Endodermal cell (in vitro differentiated cells): ENCODE results near the gene IQCB1. TPM values are rescaled to one million over a fixed set of nuclear protein-coding genes. Genes with fewer than 3 reads are reported as not detected.

ENCODE experiments used
- DNase-seq: peaks from one replicate; pipeline ENCODE4 v3.0.0-alpha.2; 2017
- H3K27ac ChIP-seq: 2 replicates; pipeline ENCODE4 v1.5.1; 2013; ENCODE audit warnings: mild to moderate bottlenecking, low read depth, low read length, moderate library complexity
- H3K27me3 ChIP-seq: 2 replicates; pipeline ENCODE4 v1.6.1; 2013; ENCODE audit warnings: mild to moderate bottlenecking, low read length, moderate library complexity; ENCODE audit not compliant: insufficient read depth, control insufficient read depth, poor library complexity, severe bottlenecking
- H3K36me3 ChIP-seq: 2 replicates; pipeline ENCODE4 v1.7.0; 2013; ENCODE audit warnings: mild to moderate bottlenecking, low read length, moderate library complexity; ENCODE audit not compliant: control insufficient read depth, insufficient read depth
- H3K4me1 ChIP-seq: one replicate; pipeline ENCODE4 v1.7.0; 2013; ENCODE audit warnings: low read length; ENCODE audit not compliant: control insufficient read depth, insufficient read depth
- H3K4me3 ChIP-seq: 2 replicates; pipeline ENCODE4 v1.5.1; 2013; ENCODE audit warnings: mild to moderate bottlenecking, low read length, moderate library complexity
- H3K9ac ChIP-seq: 2 replicates; pipeline ENCODE4 v1.6.1; 2013; ENCODE audit warnings: mild to moderate bottlenecking, low read length, moderate library complexity; ENCODE audit not compliant: poor library complexity, severe bottlenecking; ENCODE audit errors: extremely low read depth
- H3K9me3 ChIP-seq: 2 replicates; pipeline ENCODE4 v1.6.1; 2013; ENCODE audit warnings: mild to moderate bottlenecking, low read length, moderate library complexity; ENCODE audit not compliant: control insufficient read depth
- H3K27ac Mint-ChIP-seq: 2 replicates; pipeline ENCODE4 v1.8.0; 2020; ENCODE audit warnings: mixed read lengths
- H3K27me3 Mint-ChIP-seq: 2 replicates; pipeline ENCODE4 v1.8.0; 2021; ENCODE audit warnings: mild to moderate bottlenecking, mixed read lengths; ENCODE audit not compliant: insufficient read depth
- H3K36me3 Mint-ChIP-seq: 2 replicates; pipeline ENCODE4 v1.8.0; 2020; ENCODE audit warnings: low read depth, mixed read lengths
- H3K4me1 Mint-ChIP-seq: 2 replicates; pipeline ENCODE4 v1.8.0; 2020; ENCODE audit warnings: mixed read lengths
- H3K4me3 Mint-ChIP-seq: 2 replicates; pipeline ENCODE4 v1.8.0; 2020; ENCODE audit warnings: mild to moderate bottlenecking, moderate library complexity, mixed read lengths
- H3K9me3 Mint-ChIP-seq: 2 replicates; pipeline ENCODE4 v1.8.0; 2020; ENCODE audit warnings: mild to moderate bottlenecking, mixed read lengths
- WGBS, 2 experiments: methylation state at CpG; one replicate each; pipeline versions ENCODE4 v1.1.5 to v1.1.7; 2013; ENCODE audit warnings: missing lambda C conversion rate in 2 of 2, mixed read lengths in 1 of 2; ENCODE audit not compliant: insufficient coverage in 1 of 2, insufficient read length in 1 of 2; 5-methylcytosine and 5-hydroxymethylcytosine counted together
- total RNA-seq, 2 donors: library from RNA; stranded (reverse); fragmentation: NEBNext Ultra II Directional in 1 of 2; extraction: Animal tissue kit (Norgen Biotek cat#: 25700) in 1 of 2; gene quantifications; 2 replicates in 1 of 2; 3 replicates in 1 of 2; pipeline ENCODE4 v1.2.1, GENCODE V29; 2021
- TF ChIP-seq, protein P1 (sequence below): fragments of 200-600 bp; sonication (generic); conservative IDR thresholded peaks from 2 replicates; pipeline ENCODE4 v1.5.0; 2021; ENCODE audit warnings: antibody characterized with exemption, mild to moderate bottlenecking

The IQCB1 gene
- total RNA-seq, 2 donors from 2014 or later = 35.2 to 44.5 TPM

DNA sequence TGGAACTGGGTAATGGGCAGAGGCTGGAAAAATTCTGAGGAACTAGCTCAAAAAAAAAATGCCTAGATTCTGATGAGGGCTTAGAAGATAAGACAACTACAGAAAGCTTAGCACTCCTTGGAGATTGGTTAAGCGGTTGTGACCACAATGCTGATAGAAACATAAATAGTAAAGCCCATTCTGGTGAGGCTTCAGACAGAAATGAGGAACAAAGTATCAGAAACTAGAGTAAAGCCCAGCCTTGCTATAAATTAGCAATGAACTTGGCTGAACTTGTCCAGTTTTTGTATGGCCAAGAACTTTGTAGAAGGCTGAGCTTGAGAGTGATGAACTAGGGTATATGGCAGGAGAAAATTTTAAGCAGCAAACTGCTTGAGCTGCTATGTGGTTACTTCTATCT is 110.7 kb downstream of the IQCB1 start:
- no peak overlapping the region for H3K27ac Mint-ChIP-seq
- Histone ChIP-seq H3K4me3 (no peak overlapping the region), H3K9me3 (peaks cover 10% of the 10 kb centered on the region), H3K9ac (no peak overlapping the region), H3K27ac (no peak overlapping the region), H3K27me3 (no peaks in the 10 kb centered on the region), H3K36me3 (peaks cover 90% of the 10 kb centered on the region), H3K4me1 (no peaks in the 10 kb centered on the region)
- peaks cover 6% of the 10 kb centered on the region for H3K9me3 Mint-ChIP-seq
- no peaks in the 10 kb centered on the region for H3K27me3 Mint-ChIP-seq
- 98 to 100% methylated on average over 1 of the region's 1 CpG for WGBS, 2 experiments
- TF ChIP-seq, protein P1, sequence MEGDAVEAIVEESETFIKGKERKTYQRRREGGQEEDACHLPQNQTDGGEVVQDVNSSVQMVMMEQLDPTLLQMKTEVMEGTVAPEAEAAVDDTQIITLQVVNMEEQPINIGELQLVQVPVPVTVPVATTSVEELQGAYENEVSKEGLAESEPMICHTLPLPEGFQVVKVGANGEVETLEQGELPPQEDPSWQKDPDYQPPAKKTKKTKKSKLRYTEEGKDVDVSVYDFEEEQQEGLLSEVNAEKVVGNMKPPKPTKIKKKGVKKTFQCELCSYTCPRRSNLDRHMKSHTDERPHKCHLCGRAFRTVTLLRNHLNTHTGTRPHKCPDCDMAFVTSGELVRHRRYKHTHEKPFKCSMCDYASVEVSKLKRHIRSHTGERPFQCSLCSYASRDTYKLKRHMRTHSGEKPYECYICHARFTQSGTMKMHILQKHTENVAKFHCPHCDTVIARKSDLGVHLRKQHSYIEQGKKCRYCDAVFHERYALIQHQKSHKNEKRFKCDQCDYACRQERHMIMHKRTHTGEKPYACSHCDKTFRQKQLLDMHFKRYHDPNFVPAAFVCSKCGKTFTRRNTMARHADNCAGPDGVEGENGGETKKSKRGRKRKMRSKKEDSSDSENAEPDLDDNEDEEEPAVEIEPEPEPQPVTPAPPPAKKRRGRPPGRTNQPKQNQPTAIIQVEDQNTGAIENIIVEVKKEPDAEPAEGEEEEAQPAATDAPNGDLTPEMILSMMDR = no peak
- H3K4me1 Mint-ChIP-seq = no peaks in the 10 kb centered on the region
- H3K36me3 Mint-ChIP-seq = peaks cover 57% of the 10 kb centered on the region
- no peak overlapping the region for H3K4me3 Mint-ChIP-seq
- no peak for DNase-seq

DNA sequence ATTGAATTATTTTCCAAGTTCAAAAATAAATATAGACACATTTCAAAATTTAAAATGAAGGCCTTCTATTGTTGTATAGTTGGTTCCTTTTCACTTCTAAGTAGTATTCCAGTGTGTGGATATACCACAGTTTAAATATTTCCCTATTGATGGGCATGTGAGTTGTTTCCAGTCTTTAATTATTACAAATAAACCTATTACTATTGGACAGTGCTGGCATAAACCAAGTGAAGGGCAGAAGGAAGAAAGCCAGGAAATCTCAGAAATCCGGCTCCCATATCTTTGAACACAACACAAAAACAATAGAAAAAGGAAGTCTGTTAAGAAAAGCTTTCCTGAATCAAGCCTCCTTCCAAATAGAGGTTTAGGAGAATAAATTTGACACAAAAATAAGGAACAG is 111.4 kb downstream of the IQCB1 start:
- TF ChIP-seq, protein P1 = no peak
- Histone ChIP-seq H3K27ac (no peak overlapping the region), H3K4me1 (no peaks in the 10 kb centered on the region), H3K4me3 (no peak overlapping the region), H3K9ac (no peak overlapping the region), H3K36me3 (peaks cover 90% of the 10 kb centered on the region), H3K9me3 (peaks cover 10% of the 10 kb centered on the region), H3K27me3 (no peaks in the 10 kb centered on the region)
- Mint-ChIP-seq H3K27me3 (no peaks in the 10 kb centered on the region), H3K4me1 (no peaks in the 10 kb centered on the region), H3K36me3 (peaks cover 55% of the 10 kb centered on the region), H3K9me3 (peaks cover 6% of the 10 kb centered on the region), H3K4me3 (no peak overlapping the region), H3K27ac (no peak overlapping the region)
- 88% methylated on average over 1 of the region's 1 CpG; no CpG with 5 or more reads in 1 of the 2 experiments for WGBS, 2 experiments
- no peak for DNase-seq

DNA sequence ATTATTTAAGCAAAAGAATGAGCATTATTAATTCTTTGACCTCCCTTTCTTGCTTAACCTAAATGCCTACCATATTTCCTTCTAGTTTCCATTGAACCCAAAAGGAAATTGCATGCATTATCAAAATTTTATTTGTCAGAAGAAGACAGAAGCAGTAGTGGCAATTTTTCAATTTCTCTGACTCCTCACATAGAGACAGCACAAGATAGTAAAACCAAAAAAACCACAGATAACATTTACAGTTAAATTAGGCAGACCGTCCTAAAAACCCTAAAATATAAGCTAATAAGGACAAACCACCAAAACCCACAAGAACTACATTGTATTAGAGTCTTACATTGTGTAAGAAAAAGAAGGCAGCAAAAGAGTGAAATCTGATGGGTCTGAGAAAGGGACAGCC is 112.4 kb downstream of the IQCB1 start:
- Mint-ChIP-seq H3K4me1 (no peaks in the 10 kb centered on the region), H3K27ac (no peak overlapping the region), H3K4me3 (no peak overlapping the region), H3K36me3 (peaks cover 66% of the 10 kb centered on the region), H3K9me3 (peaks cover 6% of the 10 kb centered on the region), H3K27me3 (no peaks in the 10 kb centered on the region)
- H3K4me1 ChIP-seq = no peaks in the 10 kb centered on the region
- peaks cover 10% of the 10 kb centered on the region for H3K9me3 ChIP-seq
- no peak overlapping the region for H3K9ac ChIP-seq
- WGBS, 2 experiments = 100% methylated on average over 1 of the region's 1 CpG; no CpG with 5 or more reads in 1 of the 2 experiments
- H3K27ac ChIP-seq = no peak overlapping the region
- TF ChIP-seq, protein P1 = no peak
- H3K4me3 ChIP-seq = no peak overlapping the region
- no peak for DNase-seq
- no peaks in the 10 kb centered on the region for H3K27me3 ChIP-seq
- H3K36me3 ChIP-seq = peaks cover 90% of the 10 kb centered on the region
